GM13976 (cell line): ENCODE data around the gene SWI5.

Experiments used
- DNase-seq: peaks from one replicate; pipeline ENCODE4 v3.0.0; 2012; ENCODE audit warnings: low spot score
- CTCF ChIP-seq: IDR thresholded peaks from 2 replicates; pipeline ENCODE4 v1.5.1; 2012; ENCODE audit warnings: borderline replicate concordance, mild to moderate bottlenecking; ENCODE audit not compliant: insufficient read depth; ENCODE audit errors: extremely low read depth, missing control alignments, control extremely low read depth
- in situ Hi-C: fragments of 300-500 bp; cut with MboI; formaldehyde crosslinking; loops from one replicate; pipeline ENCODE4 v1.12.0; 2022; ENCODE audit warnings: low sequenced_read_pairs, mixed read lengths, inconsistent platforms; ENCODE audit not compliant: unreplicated experiment

The SWI5 gene

GRCh38 chr9:128247226-128247803 lies 28.8 kb upstream of the SWI5 start:
- no peak for TF ChIP-seq CTCF
- in situ Hi-C loops = no loop called here
- no peak for DNase-seq

GRCh38 chr9:128249558-128249907 lies 26.5 kb upstream of the SWI5 start:
- no peak for TF ChIP-seq CTCF
- in situ Hi-C loops = no loop called here
- DNase-seq = no peak

GRCh38 chr9:128249908-128250838 lies 25.9 kb upstream of the SWI5 start:
- in situ Hi-C loops = no loop called here

DNA sequence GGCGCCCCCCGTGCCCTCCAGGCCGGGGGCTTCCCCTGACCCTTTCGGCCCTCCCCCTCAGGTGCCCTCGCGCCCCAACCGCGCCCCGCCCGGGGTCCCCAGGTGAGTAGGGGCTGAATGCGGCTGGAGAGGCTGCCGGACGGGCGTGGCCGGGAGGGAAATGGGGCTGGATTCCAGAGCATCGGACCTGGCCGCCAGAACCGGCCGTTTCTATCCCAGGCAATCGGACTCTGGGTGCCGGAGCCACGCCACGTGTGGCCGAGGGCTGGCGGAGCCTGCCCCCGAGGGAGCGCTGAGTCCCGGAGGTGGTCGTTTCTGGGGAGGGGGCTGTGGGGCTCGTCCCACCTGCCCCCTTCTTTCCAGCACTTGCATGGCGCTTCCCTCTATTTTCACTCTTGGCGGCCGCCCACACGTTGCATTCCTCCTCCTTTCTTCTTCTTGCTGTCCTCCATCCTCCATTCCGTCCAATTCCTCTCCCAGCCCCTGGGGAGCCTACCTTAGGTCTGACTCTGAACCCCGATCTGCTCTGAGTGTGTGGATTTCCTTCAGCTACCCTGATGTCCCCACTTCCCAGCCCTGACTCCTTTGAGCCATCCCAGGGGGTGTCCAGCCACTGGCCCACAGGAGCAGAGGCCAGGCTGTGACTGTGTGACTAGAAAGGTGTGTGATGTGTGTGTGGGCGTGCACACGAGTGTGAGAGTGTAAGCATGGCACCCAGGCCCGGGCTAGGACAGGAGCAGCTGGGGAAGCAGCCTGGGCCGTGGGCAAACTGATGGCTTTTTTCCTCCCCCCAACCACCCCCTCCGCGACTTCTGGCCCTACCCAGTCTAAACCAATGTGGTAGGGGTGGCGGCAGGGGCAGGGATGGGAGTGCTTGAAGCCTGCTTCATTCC lies 25.0 kb upstream of the SWI5 start:
- DNase-seq = no peak
- in situ Hi-C loops = no loop called here
- no peak for TF ChIP-seq CTCF

More at GRCh38 chr9:128249908-128250838, 25.9 kb upstream of the SWI5 start:
- DNase-seq = peak; percentile 100
- no peak for TF ChIP-seq CTCF

DNA sequence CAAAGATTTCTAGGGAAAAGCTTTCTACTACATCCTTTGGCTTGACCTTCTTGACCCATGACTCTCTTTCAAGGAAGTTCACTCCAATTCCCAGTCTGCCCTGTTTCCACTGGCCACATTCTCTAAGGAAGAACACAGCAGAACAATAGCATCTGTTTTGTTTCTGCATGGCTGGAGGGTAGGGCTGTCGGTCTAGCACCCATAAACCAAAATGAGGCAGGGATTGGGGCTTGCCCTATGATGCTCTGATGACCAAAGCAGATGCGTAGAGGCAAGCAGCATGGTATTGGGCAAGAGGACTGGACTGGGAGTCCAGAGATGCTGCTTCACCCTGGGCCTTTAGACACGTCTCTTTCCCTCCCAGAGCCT lies 24.4 kb upstream of the SWI5 start:
- in situ Hi-C loops = no loop called here
- DNase-seq = no peak
- TF ChIP-seq CTCF = no peak
